Lung (tissue), 12 donors: ENCODE measurements around the gene HNRNPLL. TPM values are rescaled to one million over a fixed set of nuclear protein-coding genes. Genes with fewer than 3 reads are reported as not detected.
A peak's percentile ranks its signal among the peaks of the same experiment; 100 is the strongest.

ENCODE experiments used
- ATAC-seq: fragments of 200-7000 bp; cut with Tn5 transposase; one replicate; pipeline ENCODE4 v1.9.1; 2020; ENCODE audit warnings: moderate number of reproducible peaks; ENCODE audit not compliant: insufficient read depth, low FRiP score
- DNase-seq, 3 donors: peaks; one replicate each; pipeline ENCODE4 v3.0.0-alpha.2; 2013 to 2017
- H3K27ac ChIP-seq, 2 donors: one replicate each; pipeline ENCODE4 v1.5.1; 2013; ENCODE audit warnings: mild to moderate bottlenecking in 2 of 2, moderate library complexity in 2 of 2, control low read depth in 1 of 2, inconsistent platforms in 1 of 2, low read depth in 1 of 2, low read length in 1 of 2
- H3K27me3 ChIP-seq, 3 donors: one replicate each; pipeline ENCODE4 v1.5.1; 2013; ENCODE audit warnings: low read length in 2 of 3; ENCODE audit not compliant: control insufficient read depth in 3 of 3, insufficient read depth in 3 of 3
- H3K36me3 ChIP-seq, 4 donors: one replicate each; pipeline ENCODE4 v1.5.1; 2013; ENCODE audit warnings: low read length in 4 of 4, mild to moderate bottlenecking in 1 of 4, moderate library complexity in 1 of 4; ENCODE audit not compliant: control insufficient read depth in 4 of 4, insufficient read depth in 4 of 4
- H3K4me1 ChIP-seq, 5 donors: one replicate each; pipeline ENCODE4 v1.5.1; 2013; ENCODE audit warnings: low read length in 5 of 5, mild to moderate bottlenecking in 2 of 5, moderate library complexity in 1 of 5; ENCODE audit not compliant: control insufficient read depth in 5 of 5, insufficient read depth in 5 of 5
- H3K4me3 ChIP-seq: one replicate; pipeline ENCODE4 v1.5.1; 2013; ENCODE audit warnings: mild to moderate bottlenecking, control low read depth, moderate library complexity
- H3K9ac ChIP-seq, 2 donors: one replicate each; pipeline ENCODE4 v1.5.1; 2013; ENCODE audit warnings: low read length in 2 of 2, control low read depth in 1 of 2; ENCODE audit not compliant: insufficient read depth in 1 of 2
- H3K9me3 ChIP-seq, 4 donors: one replicate each; pipeline ENCODE4 v1.5.1; 2013; ENCODE audit warnings: low read length in 3 of 4, mild to moderate bottlenecking in 1 of 4, moderate library complexity in 1 of 4; ENCODE audit not compliant: control insufficient read depth in 4 of 4, insufficient read depth in 3 of 4
- WGBS, 2 donors: extraction: QIAGEN DNeasy Blood & Tissue Kit; methylation state at CpG; one replicate each; pipeline ENCODE4 v1.1.7; 2013; 5-methylcytosine and 5-hydroxymethylcytosine counted together
- polyA plus RNA-seq, 2 donors: library from polyadenylated mRNA; stranded (reverse); fragments of 200-250 nt; gene quantifications; one replicate each; pipeline ENCODE4 v1.2.1, GENCODE V29; 2013
- total RNA-seq, 2 donors: library from RNA; depleted of rRNA in 1 of 2; stranded (reverse); fragments of >200 nt in 1 of 2; gene quantifications; one replicate each; pipeline ENCODE4 v1.2.1, GENCODE V29; 2014 to 2021
- TF ChIP-seq, protein P1 (sequence below): IDR thresholded peaks from 2 replicates; pipeline ENCODE4 v1.5.1; 2012; ENCODE audit warnings: mild to moderate bottlenecking; ENCODE audit errors: control extremely low read depth, extremely low read depth
- donor health status: control.
- donor health status: control.
- donor health status: Bipolar disorder and iron deficiency.
- donor health status: healthy.
- donor health status: DM: yes; HTN: yes; CAD: no.

The HNRNPLL gene
- total and polyA plus RNA-seq, 4 donors, result 12.4 to 88.8 (median 30.7) TPM

DNA sequence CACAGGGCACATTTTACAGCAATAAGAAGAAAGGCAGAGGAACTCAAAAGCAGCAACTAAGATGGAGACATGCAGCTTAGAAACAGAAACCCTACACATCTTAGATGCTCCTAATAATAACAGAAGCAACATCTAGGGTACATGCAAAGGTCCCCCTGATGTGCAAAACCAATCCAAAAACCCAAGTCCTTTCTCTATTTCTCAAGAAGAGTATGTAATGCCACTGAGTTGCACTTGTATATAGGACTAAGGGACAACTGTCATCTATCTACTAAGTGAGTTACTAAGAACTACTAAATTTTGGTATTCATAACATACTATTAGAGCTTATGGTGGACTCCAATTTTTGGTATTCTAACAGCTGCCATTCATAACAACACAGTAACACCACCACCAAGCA is 28.4 kb downstream of the HNRNPLL start:
- TF ChIP-seq, protein P1, sequence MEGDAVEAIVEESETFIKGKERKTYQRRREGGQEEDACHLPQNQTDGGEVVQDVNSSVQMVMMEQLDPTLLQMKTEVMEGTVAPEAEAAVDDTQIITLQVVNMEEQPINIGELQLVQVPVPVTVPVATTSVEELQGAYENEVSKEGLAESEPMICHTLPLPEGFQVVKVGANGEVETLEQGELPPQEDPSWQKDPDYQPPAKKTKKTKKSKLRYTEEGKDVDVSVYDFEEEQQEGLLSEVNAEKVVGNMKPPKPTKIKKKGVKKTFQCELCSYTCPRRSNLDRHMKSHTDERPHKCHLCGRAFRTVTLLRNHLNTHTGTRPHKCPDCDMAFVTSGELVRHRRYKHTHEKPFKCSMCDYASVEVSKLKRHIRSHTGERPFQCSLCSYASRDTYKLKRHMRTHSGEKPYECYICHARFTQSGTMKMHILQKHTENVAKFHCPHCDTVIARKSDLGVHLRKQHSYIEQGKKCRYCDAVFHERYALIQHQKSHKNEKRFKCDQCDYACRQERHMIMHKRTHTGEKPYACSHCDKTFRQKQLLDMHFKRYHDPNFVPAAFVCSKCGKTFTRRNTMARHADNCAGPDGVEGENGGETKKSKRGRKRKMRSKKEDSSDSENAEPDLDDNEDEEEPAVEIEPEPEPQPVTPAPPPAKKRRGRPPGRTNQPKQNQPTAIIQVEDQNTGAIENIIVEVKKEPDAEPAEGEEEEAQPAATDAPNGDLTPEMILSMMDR, result no peak
- Histone ChIP-seq H3K27ac (no peak overlapping the region), H3K4me1 (peaks cover 0 to 5% (median 1%) of the 10 kb centered on the region in 5 donors), H3K9me3 (no peaks in the 10 kb centered on the region), H3K27me3 (no peaks in the 10 kb centered on the region), H3K36me3 (peaks cover 3 to 26% (median 13%) of the 10 kb centered on the region in 4 donors), H3K4me3 (no peak overlapping the region), H3K9ac (no peak overlapping the region)
- DNase-seq, result no peak
- no peak for ATAC-seq

DNA sequence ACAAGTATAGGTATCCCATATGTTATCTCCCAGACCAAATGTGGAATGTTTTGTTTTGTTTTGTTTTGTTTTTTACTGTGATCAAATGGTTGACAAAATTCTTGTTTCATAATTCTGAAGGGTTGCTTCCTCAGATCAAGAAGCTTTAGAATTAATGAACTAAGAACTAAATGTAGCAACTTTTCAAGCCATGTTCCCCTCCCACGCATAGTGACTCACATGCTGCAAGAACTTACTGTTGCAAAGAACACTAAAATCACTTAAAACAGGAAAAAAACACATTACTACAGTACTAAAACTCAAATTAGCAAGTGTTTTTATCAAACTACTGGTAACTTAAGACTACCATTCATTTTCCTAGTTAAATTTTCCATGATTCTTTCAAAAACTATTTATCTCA is 30.6 kb downstream of the HNRNPLL start:
- no peaks in the 10 kb centered on the region for H3K9me3 ChIP-seq
- H3K27me3 ChIP-seq, result no peaks in the 10 kb centered on the region
- peaks cover 5 to 26% (median 20%) of the 10 kb centered on the region in 4 donors for H3K36me3 ChIP-seq
- H3K9ac ChIP-seq, result no peak overlapping the region
- no peak for DNase-seq
- H3K4me1 ChIP-seq, result peaks cover 0 to 5% (median 1%) of the 10 kb centered on the region in 5 donors
- peak; percentile 34 for ATAC-seq
- no peak overlapping the region for H3K27ac ChIP-seq
- TF ChIP-seq, protein P1, result no peak
- WGBS, 2 donors, result 45 to 60% methylated on average over 1 of the region's 1 CpG
- H3K4me3 ChIP-seq, result no peak overlapping the region

DNA sequence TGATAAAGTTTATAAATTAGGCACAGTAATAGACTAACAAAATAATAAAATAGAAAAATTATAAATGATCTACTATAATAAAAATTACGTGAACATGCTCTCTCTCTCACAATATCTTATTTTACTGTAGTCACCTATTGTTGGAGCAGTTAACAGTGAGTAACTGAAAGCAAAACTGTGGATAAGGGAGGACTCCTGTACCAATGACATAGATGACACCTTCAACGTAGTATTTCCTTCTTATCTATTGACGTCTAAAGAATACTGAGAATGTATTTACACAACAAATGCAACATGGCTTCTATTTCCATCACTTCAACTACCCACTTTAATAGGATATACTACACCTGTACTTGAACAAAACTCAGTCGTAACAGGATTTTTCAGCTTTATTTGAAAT is 31.5 kb downstream of the HNRNPLL start:
- WGBS, 2 donors, result 78 to 92% methylated on average over 4 of the region's 4 CpGs
- no peak for DNase-seq
- H3K9me3 ChIP-seq, result no peaks in the 10 kb centered on the region
- H3K9ac ChIP-seq, result no peak overlapping the region
- peaks cover 5 to 32% (median 20%) of the 10 kb centered on the region in 4 donors for H3K36me3 ChIP-seq
- no peak for ATAC-seq
- TF ChIP-seq, protein P1, result no peak
- H3K27ac ChIP-seq, result no peak overlapping the region
- H3K4me3 ChIP-seq, result no peak overlapping the region
- peaks cover 0 to 5% (median 1%) of the 10 kb centered on the region in 5 donors for H3K4me1 ChIP-seq
- H3K27me3 ChIP-seq, result no peaks in the 10 kb centered on the region
